Measurements from ENCODE around the gene SLX9. TPM values are rescaled to one million over a fixed set of nuclear protein-coding genes. Genes with fewer than 3 reads are reported as not detected.

Gene SLX9
- total RNA-seq, 1 experiment from 2014 or later = 74.3 TPM

DNA sequence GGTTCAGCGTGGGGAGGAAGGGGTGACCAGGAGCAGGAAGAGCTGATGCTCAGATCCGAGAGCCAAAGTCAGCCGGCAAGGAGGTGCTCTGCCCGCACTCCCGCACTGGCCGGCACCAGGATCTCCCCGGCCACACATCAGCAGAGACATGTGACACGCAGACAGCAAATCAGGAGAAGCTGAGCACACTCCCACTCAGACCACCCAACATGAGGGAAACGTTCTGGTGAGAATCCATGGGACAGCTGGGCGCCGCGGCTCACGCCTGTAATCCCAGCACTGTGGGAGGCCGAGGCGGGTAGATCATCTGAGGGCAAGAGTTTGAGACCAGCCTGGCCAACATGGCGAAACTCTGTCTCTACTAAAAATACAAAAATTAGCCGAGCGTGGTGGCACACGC is 47.7 kb upstream of the SLX9 start:
- H3K27ac ChIP-seq (ENCODE audit: insufficient read length, low read depth, low read length) = no peak overlapping the region
- H3K79me2 ChIP-seq (ENCODE audit: insufficient read depth, low read length) = no peaks in the 10 kb centered on the region
- H4K20me1 ChIP-seq (ENCODE audit: control insufficient read depth, insufficient read depth, insufficient read length) = no peaks in the 10 kb centered on the region
- H3K4me1 ChIP-seq (ENCODE audit: insufficient read depth, low read length) = no peaks in the 10 kb centered on the region
- H3K4me2 ChIP-seq (ENCODE audit: insufficient read depth, insufficient read length, low read length) = no peak overlapping the region
- no peak overlapping the region for H2BK20ac ChIP-seq (ENCODE audit: low read depth, low read length, poor library complexity, severe bottlenecking)
- no peak overlapping the region for H4K5ac ChIP-seq (ENCODE audit: insufficient read length, low read depth, low read length)
- H4K8ac ChIP-seq (replicated peaks; ENCODE audit: insufficient read length, low read depth, low read length) = no peak overlapping the region
- H3K18ac ChIP-seq (ENCODE audit: insufficient read length, low read depth, low read length) = no peak overlapping the region
- H3K56ac ChIP-seq (ENCODE audit: insufficient read length, low read depth, low read length) = no peak overlapping the region
- TF ChIP-seq, protein P1, sequence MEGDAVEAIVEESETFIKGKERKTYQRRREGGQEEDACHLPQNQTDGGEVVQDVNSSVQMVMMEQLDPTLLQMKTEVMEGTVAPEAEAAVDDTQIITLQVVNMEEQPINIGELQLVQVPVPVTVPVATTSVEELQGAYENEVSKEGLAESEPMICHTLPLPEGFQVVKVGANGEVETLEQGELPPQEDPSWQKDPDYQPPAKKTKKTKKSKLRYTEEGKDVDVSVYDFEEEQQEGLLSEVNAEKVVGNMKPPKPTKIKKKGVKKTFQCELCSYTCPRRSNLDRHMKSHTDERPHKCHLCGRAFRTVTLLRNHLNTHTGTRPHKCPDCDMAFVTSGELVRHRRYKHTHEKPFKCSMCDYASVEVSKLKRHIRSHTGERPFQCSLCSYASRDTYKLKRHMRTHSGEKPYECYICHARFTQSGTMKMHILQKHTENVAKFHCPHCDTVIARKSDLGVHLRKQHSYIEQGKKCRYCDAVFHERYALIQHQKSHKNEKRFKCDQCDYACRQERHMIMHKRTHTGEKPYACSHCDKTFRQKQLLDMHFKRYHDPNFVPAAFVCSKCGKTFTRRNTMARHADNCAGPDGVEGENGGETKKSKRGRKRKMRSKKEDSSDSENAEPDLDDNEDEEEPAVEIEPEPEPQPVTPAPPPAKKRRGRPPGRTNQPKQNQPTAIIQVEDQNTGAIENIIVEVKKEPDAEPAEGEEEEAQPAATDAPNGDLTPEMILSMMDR (conservative IDR thresholded peaks at IDR 0.05) = no peak
- no peak overlapping the region for H2AFZ ChIP-seq (ENCODE audit: low read length)
- H4K91ac ChIP-seq (ENCODE audit: insufficient read length, low read depth, low read length) = no peak overlapping the region
- no peak overlapping the region for H3K4ac ChIP-seq (ENCODE audit: low read depth, low read length)
- H3K14ac ChIP-seq (ENCODE audit: insufficient read depth, low read length) = no peak overlapping the region
- Mint-ChIP-seq H3K4me3 (no peak overlapping the region), H3K27me3 (ENCODE audit: low read depth) (peaks cover 10% of the 10 kb centered on the region), H3K36me3 (ENCODE audit: insufficient read depth in 1 of 3, low read depth in 3 of 3) (no peaks in the 10 kb centered on the region), H3K4me1 (0 out of 4 replicates have a peak, but pooled peaks cover 0 to 3% of the 10 kb centered on the region in 2 experiments), H3K27ac (no peak overlapping the region), H3K9me3 (no peaks in the 10 kb centered on the region; a peak in 1 of 5 replicates)
- no peak for DNase-seq
- H2BK5ac ChIP-seq (ENCODE audit: insufficient read length, low read length) = no peak overlapping the region
- H2AK5ac ChIP-seq (ENCODE audit: insufficient read length, low read length) = no peak overlapping the region
- no peak overlapping the region for H3T11ph ChIP-seq (ENCODE audit: low read length)
- H2BK120ac ChIP-seq (ENCODE audit: low read depth, low read length, poor library complexity, severe bottlenecking) = no peak overlapping the region
- H3K23me2 ChIP-seq (ENCODE audit: insufficient read length, low read depth, low read length, poor library complexity, severe bottlenecking) = no peaks in the 10 kb centered on the region
- H2BK12ac ChIP-seq (ENCODE audit: insufficient read length, low read depth, low read length) = no peak overlapping the region
- H3K27me3 ChIP-seq (ENCODE audit: insufficient read depth, low read length) = no peaks in the 10 kb centered on the region
- no peaks in the 10 kb centered on the region for H3K79me1 ChIP-seq (ENCODE audit: insufficient read depth, low read depth, low read length, poor library complexity, severe bottlenecking)
- no peak overlapping the region for H3K23ac ChIP-seq (ENCODE audit: insufficient read length, low read depth, low read length)
- H2BK15ac ChIP-seq (ENCODE audit: low read depth, low read length) = no peak overlapping the region
- WGBS (ENCODE audit: extremely low coverage, insufficient read length, low lambda C conversion rate) = no CpG with 5 or more reads among the region's 19 CpGs
- H3K9me3 ChIP-seq (ENCODE audit: control insufficient read depth, low read depth, low read length) = no peaks in the 10 kb centered on the region
- no peak overlapping the region for H3K9ac ChIP-seq (ENCODE audit: extremely low read depth, insufficient read length, low read length)
